G401.6 (cell line): ENCODE results near the gene SUPT20H.

Experiments used
- FAIRE-seq: peaks from 2 replicates; lab custom pipeline; 2012; peaks lifted over from hg19 to GRCh38; lab: Jason Lieb, UNC

The SUPT20H gene

DNA sequence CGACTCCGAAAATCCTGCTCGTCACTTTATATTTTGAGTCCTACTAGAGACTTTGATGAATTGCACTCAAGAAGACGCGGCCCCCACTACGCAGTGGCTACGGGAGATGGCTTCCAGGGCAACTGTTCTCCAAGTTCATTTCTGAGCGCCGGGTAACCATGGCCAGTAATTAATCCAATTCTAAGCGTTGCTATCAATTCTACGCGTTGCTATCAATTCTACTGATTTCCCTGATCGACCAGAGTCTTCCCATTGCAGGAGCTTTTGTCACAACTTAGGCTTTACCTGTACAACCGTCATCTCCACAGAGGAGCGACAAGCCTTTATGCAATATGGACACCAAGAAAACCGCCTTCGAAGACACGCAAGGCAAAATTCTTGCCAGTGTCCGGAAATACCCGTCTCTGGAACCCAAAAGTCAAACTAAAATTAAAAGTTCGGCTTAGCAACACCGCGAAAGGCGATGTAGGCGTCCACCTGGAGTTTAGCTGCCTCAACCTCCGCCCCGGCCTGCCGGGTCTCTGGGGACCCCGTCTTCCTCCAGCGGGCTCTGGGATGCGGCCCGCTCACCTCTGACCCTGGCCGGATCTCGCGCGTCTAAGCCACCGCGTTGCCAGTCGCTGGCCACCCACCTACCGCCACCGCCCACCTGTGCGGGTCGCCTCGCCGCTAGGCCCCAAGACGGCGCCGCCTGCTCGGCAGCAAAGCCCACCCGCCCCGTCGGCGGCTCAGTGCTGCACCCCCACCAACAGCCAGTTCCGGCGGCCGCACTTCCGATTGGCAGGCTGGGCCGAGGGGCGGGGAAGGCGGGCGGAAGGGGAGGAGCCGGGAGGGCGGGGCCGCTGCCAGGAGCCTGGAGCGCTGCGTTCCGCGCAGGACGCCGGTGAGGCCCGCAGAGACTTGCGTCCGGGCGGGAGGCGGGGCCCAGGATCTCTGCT is at the start of gene SUPT20H:
Gene SUPT20H (minus strand): TSS at position 779 of the 938 bp plus-strand sequence. CDS start 8,198 bp downstream, outside the sequence.
- FAIRE-seq = peak; percentile 52

DNA sequence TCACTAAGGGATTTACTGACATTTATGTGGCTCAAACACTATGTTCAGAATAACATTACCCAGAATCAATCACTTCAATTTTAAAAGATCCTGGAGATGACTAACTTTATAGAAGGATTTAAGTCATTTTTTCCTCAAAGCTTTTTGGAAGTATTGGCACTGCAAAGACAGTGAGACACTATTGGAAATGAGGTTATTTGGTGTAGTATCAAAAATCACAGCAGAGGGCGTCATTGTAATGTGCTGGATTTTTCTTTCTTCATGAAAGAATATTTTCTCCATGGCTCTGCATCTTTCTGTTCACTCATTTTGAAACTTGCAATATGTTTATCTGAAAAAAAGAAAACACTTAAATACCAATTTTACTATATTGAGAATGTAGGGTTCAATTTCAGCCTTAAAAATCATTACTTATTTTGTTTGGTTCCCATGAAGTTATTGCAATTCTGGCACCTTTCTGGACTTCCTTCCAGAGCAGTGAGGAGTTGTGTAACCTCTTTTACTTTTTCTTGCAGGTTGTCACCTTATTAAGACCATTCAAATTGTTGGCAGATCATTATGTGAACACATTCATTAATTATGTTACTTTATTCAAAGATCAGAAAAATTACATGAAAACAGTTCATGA is 49.7 kb upstream of the SUPT20H start:
- peak; percentile 84 for FAIRE-seq

DNA sequence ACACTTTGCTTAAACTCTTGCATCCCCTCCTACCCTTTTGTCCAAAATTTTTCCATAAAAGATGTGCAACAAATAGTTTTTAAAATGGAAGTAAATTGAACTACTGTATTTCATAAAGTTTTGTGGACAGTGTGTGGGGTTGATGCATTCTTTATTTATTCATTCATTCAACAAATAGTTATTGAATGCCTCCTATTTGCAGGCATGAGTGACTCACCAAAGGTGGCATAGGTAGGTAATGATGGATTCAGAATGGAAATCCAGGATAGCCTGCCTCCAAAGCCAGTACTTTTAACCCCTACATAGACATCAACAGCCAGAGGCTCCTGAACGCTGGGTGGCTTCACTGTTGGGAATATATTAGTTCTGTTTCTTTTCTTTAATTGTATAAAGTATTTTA is 48.4 kb upstream of the SUPT20H start:
- no peak for FAIRE-seq

DNA sequence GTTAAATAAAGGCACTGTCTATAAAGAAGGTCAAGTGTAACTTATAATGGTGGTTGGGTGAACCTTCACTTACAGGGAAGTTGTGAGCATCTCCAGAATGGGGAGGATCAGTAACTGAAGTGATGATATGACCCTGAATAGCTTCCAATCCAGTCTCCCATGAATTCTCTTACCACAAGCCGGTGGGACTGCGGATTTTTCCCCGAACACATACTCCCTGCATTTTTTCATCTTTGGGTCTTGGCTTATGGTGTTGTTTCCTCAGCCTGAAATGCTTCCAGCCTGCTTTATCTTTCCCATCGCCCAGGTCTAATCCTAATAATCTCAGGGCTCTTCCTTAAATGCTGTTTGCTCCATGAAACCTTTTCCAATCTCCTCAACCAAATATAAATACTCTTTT is 48.0 kb upstream of the SUPT20H start:
- FAIRE-seq = no peak

DNA sequence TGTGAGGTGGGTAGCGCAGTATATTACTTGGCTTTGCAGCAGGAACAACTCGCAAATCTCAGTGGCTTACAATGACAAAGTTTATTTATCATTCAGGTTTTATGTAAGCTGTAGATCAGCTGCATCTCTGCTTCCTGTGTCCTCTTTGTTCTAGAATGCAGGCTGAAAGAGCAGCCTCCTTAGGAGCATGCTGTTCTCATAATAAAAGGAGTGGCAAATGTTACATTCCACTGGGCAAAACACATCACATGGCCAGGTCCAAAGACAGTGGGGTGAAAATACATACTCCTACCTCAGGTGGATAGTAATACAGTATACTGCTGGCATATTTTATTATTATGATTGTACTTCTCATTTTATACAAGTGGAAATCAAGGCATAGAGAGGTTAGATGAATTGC is 47.2 kb upstream of the SUPT20H start:
- FAIRE-seq = no peak

DNA sequence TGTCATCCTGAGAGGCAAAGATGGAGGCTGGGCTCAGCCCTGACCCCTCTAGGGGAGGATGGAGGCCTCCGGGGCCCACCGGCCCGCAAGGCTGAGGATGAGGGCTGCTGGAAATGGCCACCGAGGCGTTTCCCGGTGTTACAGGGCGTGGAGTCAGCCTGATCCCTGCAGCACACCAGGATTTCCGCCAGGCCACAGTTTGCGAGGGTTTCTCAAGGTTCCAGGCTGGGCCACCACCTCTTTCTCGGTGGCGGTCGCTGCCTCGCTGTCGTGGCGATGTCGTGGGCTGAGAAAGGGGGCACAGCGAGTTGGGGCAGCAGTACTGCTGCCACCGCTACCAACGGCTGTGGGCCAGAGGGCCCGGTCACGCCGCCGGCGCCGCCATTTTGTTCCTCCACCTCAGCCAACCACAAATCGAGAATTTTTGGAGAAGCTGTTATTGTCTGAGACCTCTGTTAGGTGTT is 45.8 kb upstream of the SUPT20H start, which contains the start of gene CSNK1A1L:
Gene CSNK1A1L (minus strand): TSS at position 414 of the 464 bp plus-strand sequence. CDS start 408 bp downstream, at position 6.
- FAIRE-seq = no peak

DNA sequence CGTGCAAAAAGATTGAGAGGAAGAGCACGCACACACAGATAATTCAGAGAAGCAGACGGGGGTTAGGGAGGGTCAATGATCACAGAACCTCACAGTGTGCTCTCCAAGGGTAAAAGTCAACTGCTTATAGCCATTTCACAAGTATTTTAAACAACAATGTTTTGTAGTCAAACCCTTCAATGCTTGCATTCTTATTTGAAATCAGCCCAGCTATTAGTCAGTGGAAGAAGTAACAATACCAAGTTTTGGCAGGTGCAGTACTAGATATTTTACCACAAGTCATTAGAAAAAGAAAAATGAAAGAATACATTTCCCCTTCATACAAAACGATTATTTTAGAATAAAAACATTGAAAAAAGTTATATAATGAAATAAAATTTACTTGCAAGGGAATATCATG is 43.4 kb upstream of the SUPT20H start:
- no peak for FAIRE-seq

DNA sequence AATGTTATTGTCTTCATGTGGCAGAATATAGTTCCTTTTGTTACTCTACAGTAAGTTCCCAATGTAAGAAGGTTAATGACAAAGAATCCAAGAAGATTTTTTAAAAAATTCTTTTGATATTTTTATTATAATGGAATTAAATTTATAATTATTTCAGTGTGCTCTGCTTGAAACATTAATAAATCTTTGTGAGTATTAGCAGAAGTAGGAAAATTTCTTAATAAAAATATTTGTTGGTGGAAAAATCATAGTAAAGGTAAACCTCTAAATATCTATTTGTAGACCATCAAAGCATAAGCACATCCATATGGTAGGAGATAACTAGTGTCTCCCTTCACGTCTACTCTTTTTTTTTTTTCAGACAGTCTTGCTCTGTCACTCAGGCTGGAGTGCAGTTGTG is 41.7 kb upstream of the SUPT20H start:
- FAIRE-seq = no peak

DNA sequence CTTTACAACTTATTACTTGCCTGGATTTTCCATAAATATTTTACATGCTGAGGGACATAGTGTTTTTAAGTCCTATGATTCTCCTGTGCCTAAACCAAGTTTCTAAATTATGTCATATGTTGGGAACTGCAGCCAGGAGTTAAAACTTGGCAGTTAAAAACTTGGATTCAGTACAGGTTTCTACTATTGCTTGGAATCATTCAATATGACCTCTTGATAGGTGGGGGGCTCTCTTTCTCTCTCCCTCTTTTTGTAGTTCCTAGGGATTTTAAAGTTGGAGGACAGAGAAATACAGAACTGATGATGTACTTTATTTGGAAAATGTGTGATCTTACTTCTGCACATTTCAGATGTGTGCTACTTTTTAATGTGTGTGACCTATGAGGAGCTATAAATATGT is 41.2 kb upstream of the SUPT20H start:
- FAIRE-seq = no peak

DNA sequence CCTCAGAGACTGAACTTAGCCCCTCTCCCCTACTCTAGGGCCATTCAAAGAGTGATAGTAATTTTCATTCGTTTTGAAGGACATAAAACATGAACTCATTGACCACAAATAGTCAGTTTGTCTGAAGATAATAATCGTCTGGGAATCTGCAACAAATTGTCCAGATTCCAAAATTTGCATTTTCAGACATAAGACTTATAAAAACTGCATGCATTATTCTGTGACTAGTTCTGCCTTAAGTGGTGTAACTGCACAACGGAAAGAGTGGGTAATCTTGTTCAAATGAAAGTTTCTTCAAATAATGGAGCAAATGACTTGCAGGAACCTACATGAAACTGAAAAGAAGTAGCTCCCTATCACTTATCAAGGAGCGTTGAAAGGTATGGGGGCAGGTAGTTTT is 37.6 kb upstream of the SUPT20H start:
- no peak for FAIRE-seq

DNA sequence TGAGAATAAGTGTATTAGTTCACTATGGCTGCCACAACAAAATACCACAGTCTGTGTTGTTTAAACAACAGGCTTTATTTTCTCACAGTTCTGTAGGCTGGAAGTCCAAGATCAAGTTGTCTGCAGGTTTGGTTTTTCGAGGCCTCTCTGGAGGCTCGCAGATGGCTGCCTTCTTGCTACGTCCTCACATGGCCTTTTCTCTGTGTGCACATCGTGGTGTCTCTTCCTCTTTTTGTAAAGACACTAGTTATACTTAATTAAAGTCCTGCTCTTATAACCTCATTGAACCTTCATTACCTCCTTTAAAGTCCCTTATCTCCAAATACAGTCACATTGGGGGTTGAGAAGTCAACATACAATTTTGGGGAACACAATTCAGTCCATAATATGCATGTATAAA is 35.4 kb upstream of the SUPT20H start:
- FAIRE-seq = no peak

DNA sequence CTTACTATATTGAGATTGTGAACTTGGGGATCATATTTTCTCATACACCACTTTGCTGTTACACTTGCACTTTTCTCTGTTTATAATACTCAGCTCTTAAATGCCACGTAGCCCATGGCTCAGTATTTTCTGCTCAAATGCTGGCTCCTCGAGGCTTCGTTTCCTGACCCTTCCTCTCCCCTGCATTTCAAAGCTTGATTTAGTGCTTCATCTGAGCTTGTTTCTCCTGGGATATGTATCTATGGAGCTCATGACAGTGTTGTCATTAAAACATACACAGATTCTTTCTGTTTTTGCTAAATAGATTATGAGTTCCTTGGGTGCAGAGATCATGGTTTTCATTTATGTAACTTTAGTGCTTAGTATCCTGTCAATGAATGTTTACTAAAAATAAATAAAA is 34.6 kb upstream of the SUPT20H start:
- no peak for FAIRE-seq

DNA sequence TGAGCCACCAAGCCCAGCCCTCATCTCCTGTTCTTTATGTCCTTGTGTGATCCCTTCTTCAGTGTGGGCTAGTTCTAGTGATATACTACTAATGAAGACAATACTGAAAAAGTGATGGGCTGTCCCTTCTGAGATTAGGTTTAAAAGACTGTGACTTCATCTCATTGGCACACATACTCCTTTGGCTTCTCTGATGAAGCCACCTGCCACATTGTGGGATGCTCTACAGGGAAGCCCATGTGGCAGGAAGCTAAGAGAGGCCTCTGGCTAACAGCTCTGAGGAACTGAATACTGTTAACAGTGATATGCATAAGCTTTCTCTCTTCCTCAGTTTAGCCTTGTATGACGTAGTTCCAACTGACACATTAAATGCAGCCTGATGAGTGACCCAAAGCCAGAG is 32.3 kb upstream of the SUPT20H start:
- FAIRE-seq = no peak

DNA sequence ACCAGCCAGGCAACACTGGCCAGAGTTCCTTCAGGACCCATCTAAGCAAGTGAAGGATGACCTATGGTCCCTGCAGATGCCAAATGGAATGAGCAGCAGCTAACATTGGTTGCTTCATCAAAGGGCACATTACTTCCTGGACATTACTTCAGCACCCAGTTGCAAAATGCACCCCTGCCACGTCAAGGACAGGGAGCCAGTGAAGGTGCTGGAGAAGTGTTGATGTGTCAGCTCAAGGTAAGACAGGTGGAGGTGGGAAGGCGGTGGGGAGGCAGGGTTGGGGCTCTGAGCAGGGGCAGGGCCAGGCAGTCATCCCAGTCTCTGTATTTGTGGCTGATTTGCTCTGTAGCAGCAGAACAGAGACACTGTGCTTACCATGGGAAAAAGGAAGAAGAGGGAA is 31.4 kb upstream of the SUPT20H start:
- FAIRE-seq = no peak

DNA sequence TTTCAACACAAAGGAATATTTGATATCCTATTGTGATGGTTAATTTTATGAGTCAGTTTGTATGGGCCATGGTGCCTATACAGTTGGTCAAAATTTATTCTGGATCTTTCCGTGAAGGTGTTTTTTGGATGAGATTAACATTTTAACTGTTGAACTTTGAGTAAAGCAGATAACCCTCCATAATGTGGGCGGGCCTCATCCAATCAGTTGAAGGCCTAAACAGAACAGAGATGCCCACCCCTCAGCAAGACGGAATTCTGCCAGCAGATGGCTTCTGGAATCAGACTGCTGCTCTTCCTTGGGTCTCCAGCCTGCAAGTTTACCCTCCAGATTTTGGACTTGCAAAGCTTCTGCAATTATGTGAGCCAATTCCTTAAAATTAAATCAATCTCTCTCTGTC is 30.0 kb upstream of the SUPT20H start:
- no peak for FAIRE-seq

DNA sequence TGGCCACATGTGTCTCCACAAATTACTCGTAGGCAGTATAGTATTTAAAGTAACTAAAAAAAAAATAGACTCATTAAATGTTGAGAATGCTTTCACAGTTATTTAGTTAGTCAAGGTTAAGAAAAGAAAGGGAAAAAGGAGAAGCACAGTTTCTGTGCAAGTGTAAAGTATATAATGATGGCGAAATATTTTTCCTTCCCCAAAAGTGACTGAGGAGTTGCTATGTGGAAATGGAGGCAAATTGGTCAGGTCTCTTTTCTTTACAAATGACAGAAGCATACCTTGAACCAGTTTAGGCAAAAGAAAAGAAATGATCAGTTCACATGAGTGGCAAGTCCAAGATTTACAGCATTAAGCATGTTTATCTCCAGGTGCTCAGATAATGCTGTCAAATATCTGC is 28.0 kb upstream of the SUPT20H start:
- no peak for FAIRE-seq

DNA sequence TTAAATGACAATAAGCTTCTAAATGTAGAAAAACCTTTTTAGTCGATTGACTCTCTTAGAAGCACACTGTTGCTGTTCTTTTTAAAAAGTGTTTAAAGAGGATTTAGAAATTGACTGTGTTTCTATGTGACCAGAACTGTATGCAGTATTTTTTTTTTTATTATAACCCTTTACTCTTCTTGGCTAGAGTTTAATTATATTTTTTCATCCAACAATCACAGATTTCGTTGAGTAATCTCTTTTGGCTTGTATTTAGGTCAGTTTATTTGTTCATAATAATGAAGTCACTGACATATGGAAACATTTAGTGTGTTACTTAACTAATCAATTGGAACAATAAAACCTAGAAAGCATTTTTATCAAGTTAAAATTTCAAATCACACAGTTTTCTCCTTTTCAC is 26.1 kb upstream of the SUPT20H start:
- FAIRE-seq = no peak

DNA sequence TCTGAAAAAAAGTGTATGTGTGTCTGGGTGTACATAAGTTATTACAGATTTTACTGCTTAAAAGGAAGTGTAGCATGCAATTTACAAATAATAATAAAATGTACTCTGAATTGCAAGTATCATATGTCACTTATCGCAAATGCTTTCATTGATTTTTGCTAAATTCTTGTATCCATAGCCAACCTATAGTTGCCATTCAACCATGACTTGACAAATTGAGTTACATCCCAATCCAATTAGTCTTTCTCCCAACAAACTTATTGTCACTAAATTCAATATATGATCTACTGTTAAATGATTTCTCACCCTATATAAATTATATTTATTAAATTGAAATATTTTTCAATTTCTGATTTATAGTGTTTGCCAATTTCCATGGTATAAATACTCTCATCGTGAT is 17.3 kb upstream of the SUPT20H start:
- no peak for FAIRE-seq

DNA sequence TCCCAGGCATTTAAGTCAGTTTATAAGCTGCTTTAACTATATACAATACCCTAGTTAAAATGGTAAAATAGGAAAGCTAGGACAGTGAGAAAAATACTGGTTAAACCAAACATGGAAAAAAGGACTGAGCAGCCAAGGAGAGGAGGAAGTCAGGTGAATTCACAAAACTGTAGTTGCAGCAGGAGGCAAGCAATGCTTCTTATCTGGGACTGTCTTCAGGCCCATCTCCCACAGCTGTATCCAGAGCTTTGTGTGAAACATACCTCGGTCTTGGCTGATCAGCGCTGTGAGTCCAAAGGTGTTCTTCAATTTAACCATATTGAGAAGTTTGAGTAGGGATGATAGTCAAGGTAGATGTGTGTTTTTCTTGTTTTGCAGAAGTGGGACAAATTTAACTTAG is 15.7 kb upstream of the SUPT20H start:
- no peak for FAIRE-seq

DNA sequence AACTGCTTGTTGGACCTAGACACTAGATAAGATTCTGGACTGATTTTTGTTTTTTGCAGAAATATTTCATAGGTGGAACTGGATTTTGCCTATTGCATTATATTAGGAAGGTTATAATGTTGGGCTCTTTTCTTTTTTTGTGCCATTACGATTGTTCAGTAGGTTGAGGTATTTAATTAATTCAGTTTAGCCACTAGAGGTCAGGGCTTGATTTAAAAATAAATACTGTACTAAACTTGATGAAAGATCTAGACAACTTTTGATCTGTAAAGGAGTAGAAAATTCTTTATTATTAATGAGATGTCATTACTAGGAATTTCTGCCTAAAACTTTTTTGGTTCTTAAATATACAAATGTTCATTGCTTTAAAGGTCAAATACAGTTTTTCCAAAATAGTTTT is 15.2 kb upstream of the SUPT20H start:
- FAIRE-seq = peak; percentile 85

DNA sequence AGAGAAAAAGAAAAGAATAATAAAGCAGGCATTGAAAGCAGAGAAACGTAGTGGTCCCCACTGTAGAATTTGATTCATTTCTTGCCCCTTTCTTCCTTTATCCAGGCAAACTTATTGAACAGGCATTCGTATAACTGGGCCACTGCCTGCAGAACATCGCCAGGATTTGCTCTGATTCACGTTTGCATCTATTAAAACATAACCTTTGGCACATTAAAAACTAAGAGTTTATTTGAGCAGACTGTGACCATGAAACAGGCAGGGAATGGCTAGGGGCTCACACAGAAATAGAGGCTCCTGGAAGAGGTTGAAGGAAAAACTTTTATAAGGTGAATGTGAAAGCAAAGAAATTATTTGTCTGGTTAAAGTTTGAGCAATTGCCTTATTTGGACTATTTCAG is 12.5 kb upstream of the SUPT20H start:
- no peak for FAIRE-seq

DNA sequence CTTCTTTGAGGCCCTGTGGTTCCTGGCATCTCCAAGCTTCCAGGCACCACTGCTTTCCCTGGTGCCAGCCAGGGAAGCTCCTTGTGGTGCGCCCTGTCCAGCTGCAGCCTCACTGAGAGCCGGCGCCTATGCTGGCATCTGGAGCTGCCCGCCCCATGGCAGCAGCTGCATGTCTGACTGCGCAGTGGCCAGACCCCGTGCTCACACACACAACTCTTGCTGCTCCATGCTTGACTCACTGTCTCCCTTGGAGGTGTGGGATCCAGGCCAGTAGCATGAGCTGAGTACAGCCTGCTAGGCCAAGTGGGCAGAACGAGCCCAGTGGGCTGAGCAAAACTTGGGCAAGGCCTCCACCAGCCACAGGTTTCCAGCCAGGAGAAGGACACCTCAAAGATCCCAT is 11.5 kb upstream of the SUPT20H start:
- FAIRE-seq = no peak

DNA sequence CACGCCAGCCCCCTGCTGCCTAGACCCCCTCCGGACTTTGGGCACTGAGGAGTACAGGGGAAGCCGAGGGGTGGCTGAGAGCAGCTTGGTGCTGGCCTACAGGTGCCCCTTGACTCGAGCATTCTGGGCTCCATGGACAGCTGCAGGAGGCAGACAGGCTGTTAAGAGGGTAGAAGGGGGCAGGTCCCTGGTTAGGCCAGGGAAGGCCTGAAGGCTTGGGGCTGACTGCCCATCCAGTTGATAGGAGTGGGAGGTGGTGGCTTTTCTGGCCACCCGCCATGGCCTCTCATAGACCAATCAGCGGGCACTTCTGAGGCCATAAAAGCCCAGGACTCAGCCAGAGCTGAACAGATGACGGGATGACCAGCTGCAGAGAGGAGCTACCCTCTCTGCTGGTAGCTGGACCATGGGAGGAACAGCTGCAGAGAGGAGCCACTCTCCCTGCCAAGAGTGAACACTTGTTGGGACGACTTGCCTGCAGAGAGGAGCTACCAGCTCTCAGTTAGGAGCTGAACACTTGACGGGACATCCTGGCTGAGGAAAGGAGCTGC is 10.7 kb upstream of the SUPT20H start:
- FAIRE-seq = no peak
